SHP77 (cell line): ENCODE measurements around the gene RUNDC3A.
A peak's percentile ranks its signal among the peaks of the same experiment; 100 is the strongest.

ENCODE experiments used
- DNase-seq, 2 experiments: peaks; one replicate each; lab custom pipeline; 2025; lab: John Stamatoyannopoulos, UW

Gene RUNDC3A

DNA sequence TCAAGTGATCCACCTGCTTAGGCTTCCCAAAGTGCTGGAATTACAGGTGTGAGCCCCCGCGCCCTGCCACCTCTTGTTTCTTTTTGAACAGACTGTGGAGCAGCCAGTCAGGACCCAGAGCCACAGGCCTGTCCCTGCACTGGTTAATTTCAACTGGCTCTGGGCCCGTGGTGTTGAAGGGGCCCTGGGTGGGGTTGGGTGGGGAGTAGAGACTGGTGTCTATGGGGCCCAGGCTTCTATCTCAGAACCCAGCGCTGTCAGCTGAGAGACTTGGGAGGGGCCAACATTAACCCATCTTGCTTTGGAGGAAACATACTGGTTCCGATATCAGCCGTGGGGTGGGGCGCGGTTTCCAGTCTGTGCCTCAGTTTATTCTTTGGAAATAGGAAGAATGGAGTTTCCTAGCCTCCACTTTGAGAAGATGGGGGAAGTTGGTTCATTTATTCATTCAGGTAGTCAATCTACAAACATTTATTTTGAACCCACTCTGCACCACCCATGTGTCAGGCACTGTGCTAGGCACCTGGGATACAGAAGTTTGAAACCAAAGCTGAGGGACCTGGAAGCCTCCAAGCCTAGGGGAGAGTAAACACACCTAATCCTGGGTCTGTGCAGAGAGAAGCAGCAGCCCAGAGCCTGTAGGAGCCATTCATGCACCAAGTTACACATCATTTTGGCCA lies 24.9 kb upstream of the RUNDC3A start:
- DNase-seq = no peak

DNA sequence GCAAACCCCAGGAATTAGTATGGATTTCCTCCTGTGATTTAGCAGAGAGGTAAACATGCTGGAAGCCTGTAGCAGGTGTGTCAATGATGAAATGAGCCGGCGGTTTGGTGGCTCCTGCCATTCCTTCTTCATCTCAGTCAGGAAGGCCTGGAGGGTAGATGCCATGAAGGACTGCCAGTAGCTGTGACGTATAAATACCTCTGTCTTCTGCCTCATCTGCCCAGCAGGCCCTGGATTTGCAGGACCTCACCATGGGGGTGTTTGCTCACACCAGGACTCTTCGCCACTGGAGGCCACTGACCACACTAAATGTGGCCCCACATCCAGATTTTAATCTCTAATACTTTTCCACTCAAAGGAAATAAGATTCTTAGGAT lies 24.4 kb upstream of the RUNDC3A start:
- DNase-seq = no peak

GRCh38 chr17:44287651-44288050 lies 20.8 kb upstream of the RUNDC3A start:
- no peak for DNase-seq

DNA sequence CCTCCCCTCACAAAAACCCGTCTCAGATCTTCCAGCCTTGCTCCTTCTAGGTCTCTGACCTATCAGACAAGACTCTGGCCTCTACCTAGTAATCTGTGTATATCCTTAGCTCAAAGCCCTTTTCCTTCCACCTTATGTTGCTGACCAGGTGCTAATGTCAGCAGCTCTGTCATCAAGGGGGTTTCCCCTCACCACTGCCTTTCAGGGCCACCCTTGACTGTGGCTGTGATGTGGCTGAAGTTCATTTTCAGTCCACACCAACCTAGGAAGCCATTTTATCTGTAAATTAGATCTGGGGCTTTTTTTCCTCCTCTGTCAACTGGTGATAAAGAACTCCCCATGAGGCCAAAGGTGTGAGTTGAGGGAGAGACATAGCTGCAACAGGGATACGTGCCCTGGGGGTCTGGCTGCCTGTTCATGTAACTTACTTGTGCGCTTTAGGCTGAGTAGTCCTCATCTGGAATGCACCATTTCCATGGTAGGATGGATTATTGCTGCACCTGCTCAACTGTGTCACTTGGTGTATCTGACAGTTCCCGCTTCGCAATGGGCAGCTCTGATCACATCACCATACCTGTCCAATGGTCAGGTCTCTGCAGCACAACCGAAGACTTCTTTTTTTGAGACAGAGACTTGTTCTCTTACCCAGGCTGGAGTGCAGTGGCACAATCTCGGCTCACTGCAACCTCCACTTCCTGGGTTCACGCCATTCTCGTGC lies 14.7 kb upstream of the RUNDC3A start:
- DNase-seq = no peak

- DNase-seq = no peak
Measured at GRCh38 chr17:44297975-44298374, 10.4 kb upstream of the RUNDC3A start.

DNA sequence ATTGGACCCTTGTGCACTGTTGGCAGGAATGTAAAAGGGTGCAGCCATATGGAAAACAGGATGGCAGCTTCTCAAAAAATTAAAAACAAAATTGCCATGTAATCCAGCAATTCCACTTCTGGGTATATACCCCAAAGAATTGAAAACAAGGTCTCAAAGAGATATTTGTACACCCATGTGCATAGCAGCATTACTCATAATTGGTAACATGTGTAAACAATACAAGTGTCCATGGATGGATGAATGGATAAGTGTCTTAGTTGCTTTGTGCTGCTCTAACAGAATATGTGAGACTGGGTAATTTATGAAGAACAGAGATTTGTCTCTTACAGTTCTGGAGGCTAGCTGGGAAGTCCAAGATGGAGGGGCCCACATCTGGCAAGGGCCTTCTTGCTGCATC lies 3.8 kb upstream of the RUNDC3A start:
- no peak for DNase-seq

- peak; percentile 73 to 80 for DNase-seq
Measured at GRCh38 chr17:44307387-44308186, 814 bp upstream of the RUNDC3A start.

DNA sequence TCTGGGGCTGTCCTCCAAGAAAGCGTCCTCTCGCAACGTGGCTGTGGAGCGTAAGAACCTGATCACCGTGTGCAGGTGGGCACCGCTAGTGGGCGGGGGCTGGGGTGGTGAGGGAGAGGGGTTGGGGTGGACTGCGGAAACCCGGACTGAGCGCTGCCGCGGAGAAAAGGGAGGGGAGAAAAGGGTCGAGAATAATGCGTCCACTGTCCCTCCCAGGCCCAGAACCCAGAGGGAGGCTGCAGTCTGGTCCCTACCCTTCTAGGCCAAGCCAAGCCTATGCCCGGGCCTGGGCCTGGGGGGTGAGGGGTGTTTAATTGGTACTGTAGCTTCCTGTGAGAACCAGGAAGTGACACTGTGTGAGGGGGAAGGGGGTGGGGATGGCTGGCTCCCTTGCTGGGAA lies 464 bp downstream of the RUNDC3A start:
- DNase-seq = peak; percentile 31 to 63

GRCh38 chr17:44309472-44309871 lies 1.1 kb downstream of the RUNDC3A start:
- DNase-seq = no peak

- DNase-seq = no peak
Measured at GRCh38 chr17:44310188-44310587, 1.8 kb downstream of the RUNDC3A start.

DNA sequence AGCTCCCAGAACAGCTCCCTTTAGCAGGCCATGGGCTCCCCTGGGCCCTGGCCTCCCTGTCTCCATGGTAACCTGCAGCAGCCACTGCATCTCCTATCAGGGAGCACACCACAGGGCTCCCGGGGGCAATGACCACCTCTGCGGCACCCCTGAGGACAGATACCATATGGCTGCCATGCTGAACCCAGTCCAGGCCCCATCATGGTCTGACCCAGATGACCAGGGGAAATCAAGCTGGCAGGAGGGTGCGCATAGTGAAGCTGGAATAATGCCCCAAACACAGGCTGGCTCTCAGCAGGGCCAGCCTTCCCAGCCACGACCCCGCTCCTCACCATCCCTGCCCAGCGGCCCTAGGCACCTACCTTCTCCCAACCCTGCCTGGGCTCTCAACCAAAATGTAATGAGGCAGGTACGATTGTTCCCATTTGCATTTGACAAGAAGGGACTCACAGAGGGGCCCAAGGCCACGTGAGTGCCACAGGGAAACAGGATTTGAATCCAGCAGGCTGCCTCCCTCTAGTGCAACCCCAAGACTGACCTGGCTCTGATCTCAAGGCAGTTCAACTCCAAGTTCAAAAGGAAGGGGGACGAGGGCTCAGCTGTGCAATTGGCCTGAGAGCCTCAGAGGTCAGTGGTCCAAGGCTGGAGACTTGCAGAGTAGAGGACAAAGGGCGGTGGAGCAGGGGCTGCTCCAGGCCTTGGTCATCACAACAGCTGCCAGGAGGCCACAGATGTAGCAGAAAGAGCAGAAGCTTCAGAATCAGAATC lies 2.4 kb downstream of the RUNDC3A start:
- DNase-seq = no peak

DNA sequence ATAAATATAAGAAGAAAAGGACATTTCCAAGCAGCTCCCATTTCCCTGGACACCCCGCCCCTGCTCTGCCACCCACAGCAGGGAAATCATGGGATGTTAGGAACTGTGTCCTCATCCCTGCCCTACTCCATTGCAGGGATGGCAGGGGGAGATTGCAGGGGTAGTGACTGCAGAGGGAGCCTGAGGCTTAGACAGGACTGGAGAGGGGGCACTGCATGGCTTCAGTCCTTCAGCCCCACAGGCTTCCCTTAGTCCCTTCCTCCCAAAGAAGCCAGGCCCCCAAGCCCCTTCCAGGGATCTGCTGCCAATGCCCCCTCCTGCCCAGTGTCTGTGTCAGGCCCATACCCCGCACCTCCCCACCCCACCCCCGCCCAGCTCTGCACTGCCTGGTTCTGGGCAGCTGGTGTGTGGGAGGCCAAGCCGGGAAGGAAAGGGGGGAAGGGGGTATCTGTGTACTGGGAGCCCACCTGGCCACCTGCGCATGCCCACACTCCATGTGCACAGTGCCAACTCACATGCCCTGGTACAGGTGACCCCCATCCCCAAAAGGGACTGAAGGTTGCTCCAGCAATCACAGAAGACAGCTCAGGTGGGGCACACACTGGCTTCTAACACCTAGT lies 3.3 kb downstream of the RUNDC3A start:
- no peak for DNase-seq

- no peak for DNase-seq
Measured at GRCh38 chr17:44312396-44313104, 4.1 kb downstream of the RUNDC3A start.

- DNase-seq = no peak
Measured at GRCh38 chr17:44314031-44314430, 5.6 kb downstream of the RUNDC3A start.

- DNase-seq = no peak
Measured at GRCh38 chr17:44314524-44314868, 6.1 kb downstream of the RUNDC3A start.

GRCh38 chr17:44314869-44315661 lies 6.7 kb downstream of the RUNDC3A start:
- DNase-seq = no peak

DNA sequence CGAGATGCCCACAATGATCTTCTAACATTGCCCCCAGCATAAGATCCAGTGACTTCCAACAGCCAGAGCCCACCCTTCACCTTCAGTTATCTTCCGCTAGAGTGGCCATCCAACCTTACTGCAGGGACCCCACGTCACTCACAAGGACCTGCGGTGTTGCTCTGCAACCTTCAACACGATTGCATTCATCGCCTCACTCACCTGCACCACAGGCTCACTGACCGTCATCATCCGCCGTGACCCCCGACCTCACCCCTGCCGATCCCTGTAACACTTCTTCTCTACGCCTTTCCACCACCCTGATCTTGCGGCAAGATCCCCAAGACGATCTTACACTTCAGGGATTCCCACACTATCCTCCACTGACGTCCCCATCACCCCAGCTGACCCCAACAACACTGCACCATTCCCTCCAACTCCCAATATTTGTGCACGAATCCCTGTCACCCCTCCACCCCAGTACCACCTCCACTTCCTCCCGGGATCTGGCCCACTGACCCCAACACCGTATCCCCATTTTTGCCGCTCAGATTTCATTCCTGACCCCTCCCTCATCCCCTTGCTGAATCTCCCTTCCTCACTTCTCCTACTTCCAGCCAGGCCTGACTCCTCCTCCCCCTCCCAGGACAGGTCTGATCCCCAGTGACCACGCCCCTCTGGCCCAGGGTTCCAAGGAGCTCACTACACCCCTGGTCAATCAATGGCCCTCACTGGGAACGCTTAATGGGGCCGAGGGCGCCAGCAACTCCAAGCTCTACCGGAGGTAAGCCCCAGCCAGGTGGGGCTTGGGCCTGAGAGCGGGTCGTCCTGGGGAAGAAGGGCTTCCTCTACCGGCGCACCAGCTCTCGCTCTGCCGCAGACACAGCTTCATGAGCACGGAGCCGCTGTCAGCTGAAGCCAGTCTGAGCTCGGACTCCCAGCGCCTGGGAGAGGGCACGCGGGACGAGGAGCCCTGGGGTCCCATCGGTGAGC lies 7.6 kb downstream of the RUNDC3A start:
- no peak for DNase-seq

DNA sequence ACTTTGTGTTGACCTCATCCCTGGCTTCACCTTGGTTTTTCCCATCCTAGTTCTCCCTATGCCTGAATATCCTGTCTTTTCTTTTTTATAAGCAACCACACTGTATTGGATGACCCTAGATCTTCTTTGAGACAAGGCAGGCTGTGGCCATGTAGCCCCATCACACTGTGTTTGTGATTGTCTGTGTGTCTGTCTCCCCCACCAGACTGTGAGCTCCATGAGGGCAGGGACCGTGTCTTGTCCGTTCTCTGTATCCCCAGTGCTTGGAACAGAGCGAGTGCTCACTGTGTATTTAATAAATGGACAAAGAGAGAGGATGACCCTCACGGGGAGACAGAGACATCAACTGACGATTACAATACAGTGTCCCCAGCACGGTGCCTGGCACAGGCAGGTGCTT lies 9.1 kb downstream of the RUNDC3A start:
- DNase-seq = no peak
